CD4-positive, alpha-beta T cell treated with Interleukin-15 for 1 hour (primary cell): ENCODE results near the gene NUP210L.
"Not testable (repeated sequence)": the region's sequence is repeated elsewhere in the genome, so short reads cannot be mapped to it uniquely, and the experiment has no call there.

Experiments used
- DNase-seq: peaks from one replicate; pipeline ENCODE4 v3.0.0-alpha.2; 2020

The NUP210L gene

DNA sequence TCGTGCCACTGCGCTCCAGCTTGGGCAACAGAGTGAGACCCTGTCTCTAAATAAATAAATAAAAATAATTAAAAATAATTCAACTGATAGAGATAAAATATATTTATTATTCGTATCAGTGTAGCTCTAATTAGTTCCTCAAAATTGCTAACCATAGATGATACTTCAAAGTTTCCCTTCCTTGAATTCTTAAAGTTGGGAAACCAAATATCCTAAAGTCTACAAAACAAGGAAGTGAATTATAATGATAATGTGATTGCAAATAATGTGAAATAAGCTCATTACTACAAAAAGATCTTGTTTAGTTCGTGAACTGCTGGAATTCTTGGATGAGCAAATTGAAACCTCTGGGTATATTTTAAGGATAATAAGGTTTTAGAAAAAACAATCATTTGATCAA is 60.5 kb downstream of the NUP210L start:
- DNase-seq, result no peak

DNA sequence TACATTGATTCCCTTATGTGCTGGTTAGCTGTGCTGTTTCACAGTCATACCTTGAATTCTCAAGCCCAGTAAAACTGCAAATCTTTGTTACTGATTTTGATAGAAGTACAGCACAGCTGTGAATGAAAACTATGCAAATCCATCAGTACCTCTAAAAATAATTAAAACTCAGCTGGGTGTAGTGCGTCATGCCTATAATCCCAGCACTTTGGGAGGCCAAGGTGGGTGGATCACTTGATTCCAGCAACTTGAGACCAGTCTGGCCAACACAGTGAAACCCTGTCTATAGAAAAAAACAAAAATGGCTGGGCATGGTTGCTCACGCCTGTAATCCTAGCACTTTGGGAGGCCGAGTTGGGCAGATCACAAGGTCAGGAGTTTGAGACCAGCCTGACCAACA is 61.2 kb downstream of the NUP210L start:
- DNase-seq, result no peak

DNA sequence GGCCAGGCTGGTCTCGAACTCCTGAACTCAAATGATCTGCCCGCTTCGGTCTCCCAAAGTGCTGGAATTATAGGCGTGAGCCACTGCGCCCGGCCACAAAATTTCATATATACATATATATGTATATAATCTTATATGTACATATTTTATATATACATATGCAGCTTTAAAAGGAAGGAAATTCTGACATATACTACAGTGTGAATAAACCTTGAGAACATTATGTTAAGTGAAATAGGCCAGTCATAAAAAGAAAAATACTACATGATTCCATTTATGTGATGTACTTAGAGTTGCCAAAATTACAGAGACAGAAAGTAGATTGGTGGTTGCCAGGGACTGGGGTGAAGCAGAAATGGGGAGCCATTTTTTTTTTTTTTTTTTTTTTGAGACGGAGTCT is 63.2 kb downstream of the NUP210L start:
- DNase-seq, result no peak

GRCh38 chr1:154087574-154087973 is 67.3 kb downstream of the NUP210L start:
- no peak for DNase-seq

- not testable (repeated sequence) for DNase-seq
Measured at GRCh38 chr1:154083057-154083456, 71.8 kb downstream of the NUP210L start.

- no peak for DNase-seq
Measured at GRCh38 chr1:154081386-154082126, 73.3 kb downstream of the NUP210L start.

GRCh38 chr1:154076413-154076812 is 78.5 kb downstream of the NUP210L start:
- DNase-seq, result no peak

DNA sequence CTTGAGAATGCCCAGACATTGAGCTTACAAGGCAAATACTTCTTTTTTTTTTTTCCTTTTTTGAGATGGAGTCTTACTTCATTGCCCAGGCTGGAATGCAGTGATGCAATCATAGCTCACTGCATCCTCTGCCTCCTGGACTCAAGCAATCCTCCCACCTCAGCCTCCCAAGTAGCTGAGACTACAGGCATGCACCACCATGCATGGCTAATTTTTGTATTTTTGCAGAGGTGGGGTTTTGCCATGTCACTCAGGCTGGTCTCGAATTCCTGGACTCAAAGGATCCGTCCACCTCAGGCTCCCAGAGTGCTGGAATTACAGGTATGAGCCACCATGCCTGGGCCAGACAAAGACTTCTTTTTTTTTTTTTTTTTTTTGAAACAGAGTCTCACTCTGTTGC is 79.1 kb downstream of the NUP210L start:
- DNase-seq, result no peak

- no peak for DNase-seq
Measured at GRCh38 chr1:154062309-154062708, 92.6 kb downstream of the NUP210L start.

DNA sequence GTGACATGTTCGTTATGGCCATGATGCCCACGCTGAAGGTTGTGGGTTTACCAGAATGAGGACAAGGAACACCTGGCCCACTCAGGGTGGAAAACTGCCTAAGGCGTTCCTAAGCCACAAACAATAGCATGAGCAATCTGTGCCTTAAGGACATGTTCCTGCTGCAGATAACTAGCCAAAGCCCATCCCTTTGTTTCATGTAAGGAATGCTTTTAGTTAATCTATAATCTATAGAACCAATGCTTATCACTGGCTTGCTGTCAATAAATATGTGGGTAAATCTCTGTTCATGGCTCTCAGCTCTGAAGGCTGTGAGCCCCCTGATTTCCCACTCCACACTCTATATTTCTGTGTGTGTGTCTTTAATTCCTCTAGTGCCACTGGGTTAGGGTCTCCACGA is 107.4 kb downstream of the NUP210L start:
- not testable (repeated sequence) for DNase-seq

DNA sequence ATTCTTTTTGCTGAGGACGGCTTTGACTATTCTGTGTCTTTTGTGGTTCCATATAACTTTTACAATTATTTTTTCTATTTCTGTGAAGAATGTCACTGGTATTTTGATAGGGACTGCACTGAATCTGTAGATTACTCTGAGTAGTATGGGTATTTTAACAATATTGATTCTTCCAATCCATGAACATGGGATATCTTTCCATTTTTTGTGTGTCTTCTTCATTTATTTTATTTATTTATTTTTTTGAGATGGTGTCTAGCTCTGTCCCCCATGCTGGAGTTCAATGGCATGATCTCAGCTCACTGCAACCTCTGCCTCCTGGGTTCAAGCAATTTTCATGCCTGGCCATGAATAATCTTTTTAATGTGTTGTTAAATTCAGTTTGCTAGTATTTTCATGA is 121.2 kb downstream of the NUP210L start:
- DNase-seq, result not testable (repeated sequence)

DNA sequence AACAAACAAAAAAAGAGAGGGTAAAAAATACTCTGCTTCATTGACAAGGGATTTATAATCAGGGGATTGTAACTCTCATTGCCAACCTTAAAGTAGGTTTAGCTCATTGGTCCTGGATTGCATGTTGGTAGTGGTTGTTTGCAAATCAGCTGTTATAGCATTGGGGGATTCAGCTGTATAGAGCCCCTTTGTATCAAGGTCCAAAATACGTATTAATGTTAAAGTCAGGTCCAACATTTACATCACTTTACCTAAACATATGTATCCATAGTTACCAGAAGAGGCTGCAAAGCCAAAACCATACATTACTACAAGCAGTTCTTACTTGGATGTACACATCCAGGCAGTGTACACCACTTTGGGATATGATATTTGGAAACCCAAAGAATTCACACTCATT is 134.9 kb downstream of the NUP210L start:
- DNase-seq, result no peak

- no peak for DNase-seq
Measured at GRCh38 chr1:154019269-154019668, 135.6 kb downstream of the NUP210L start.

- DNase-seq, result no peak
Measured at GRCh38 chr1:154014154-154014907, 140.5 kb downstream of the NUP210L start.

- not testable (repeated sequence) for DNase-seq
Measured at GRCh38 chr1:154012543-154012942, 142.3 kb downstream of the NUP210L start.

GRCh38 chr1:154012129-154012528 is 142.7 kb downstream of the NUP210L start:
- DNase-seq, result no peak

GRCh38 chr1:154006136-154006535 is 148.7 kb downstream of the NUP210L start:
- DNase-seq, result no peak

DNA sequence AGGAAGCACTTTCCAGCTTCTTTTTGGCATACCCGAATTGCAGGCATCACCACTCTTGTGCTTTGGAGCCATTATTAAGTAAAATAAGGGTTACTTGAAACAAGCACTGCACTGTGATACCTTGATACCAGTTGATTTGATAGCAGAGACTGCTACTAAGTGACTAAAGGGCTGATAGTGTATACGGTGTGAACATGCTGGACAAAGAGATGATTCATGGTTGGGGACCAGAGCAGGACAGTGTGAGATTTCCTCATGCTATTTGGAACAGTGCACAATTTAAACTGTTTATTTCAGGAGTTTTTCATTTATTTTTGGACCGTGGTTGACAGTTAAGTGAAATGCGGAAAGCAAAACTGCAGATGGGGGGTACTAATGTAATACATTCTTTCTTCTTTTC is 154.5 kb downstream of the NUP210L start:
- DNase-seq, result no peak

GRCh38 chr1:153996882-153997281 is 158.0 kb downstream of the NUP210L start:
- DNase-seq, result not testable (repeated sequence)

DNA sequence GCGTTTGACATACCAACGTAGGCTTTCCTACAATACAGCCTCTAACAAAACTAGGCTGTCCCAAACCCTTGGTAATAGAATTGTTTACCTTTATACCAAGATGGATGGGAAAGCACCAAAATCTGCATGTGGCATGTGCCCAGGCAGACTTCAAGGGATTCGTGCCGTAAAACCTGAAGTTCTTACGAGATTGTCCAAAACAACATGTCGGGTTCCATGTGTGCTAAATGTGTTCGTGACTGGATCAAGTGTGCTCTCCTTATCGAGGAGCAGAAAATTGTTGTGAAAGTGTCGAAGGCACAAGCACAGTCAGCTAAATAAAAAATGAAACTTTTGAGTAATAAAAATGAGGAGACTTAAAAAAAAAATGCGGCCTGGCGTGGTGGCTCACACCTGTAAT is 159.2 kb downstream of the NUP210L start:
- DNase-seq, result no peak

DNA sequence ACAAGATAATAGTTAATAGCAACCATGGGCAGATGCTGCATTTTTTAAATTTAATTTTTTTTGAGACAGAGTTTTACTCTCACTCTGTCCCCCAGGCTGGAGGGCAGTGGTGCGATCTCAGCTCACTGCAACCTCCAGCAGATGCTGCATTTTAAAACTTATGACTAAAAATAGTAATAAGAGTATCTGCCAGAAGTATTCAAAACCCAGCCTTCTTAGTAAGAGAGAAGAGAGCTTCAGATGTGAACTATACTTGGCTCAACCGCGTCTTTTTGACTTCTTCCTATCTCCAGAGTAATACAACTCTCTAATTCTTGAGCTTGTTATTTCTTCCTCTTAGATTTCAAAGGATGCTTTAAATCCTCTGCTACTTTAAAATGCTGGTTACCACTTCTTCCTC is 159.7 kb downstream of the NUP210L start:
- DNase-seq, result no peak

GRCh38 chr1:153991806-153992205 is 163.1 kb downstream of the NUP210L start:
- DNase-seq, result no peak

GRCh38 chr1:153991151-153991630 is 163.7 kb downstream of the NUP210L start:
- DNase-seq, result no peak

- DNase-seq, result peak; percentile 97
Measured at GRCh38 chr1:153990468-153991150, 164.3 kb downstream of the NUP210L start, which contains the start of gene RPS27. TSS of gene RPS27 (plus strand) at chr1:153990762. CDS start at chr1:153990797, 35 bp downstream.
